ENCODE data around the gene RNF207.

RNF207 gene

DNA sequence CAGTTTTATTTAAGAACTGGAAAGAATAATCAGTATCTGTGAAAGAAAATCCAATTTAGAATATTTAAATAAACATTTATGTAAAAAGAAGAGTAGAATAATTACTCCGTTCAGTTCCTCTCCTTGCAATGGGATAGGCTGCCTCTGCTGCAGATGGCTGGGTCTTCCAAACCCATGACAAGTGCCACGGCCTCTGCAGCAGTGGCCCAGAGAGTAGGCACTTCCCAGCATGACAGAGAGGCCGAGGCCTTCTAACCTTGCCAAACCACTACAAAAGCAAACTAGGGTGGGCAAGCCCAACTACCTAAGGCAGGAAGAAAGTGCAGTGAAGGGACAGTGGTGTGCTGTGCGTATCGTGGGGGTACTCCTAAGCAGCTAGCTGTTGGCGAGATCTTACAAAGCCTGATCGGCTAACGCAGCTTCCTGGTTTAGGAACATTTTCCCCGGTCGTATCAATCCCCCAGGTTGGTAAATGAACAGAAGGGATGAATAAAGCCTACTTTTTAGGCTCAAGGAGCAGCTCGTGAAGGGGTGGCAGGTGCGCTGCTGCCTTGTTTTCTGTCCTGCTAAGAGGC, 15.4 kb downstream of the RNF207 start:
- no peak overlapping the region for H3K4me3 ChIP-seq (IDR thresholded peaks at IDR 0.05; ENCODE audit: insufficient read depth, low read depth, low read length)
- H3K4me1 ChIP-seq (ENCODE audit: low read depth, poor library complexity, severe bottlenecking) = peaks cover 10% of the 10 kb centered on the region
- no peaks in the 10 kb centered on the region for H3K36me3 ChIP-seq (ENCODE audit: insufficient read depth)
- H4K20me1 ChIP-seq (ENCODE audit: insufficient read depth) = no peaks in the 10 kb centered on the region
- H3K4me2 ChIP-seq = no peak overlapping the region
- no peak overlapping the region for H2AFZ ChIP-seq (ENCODE audit: low read depth)
- H3K27ac ChIP-seq = no peak overlapping the region
- H3K9ac ChIP-seq = no peak overlapping the region
- H3K79me2 ChIP-seq (ENCODE audit: insufficient read depth, low read depth) = no peaks in the 10 kb centered on the region
- TF ChIP-seq, protein P1, sequence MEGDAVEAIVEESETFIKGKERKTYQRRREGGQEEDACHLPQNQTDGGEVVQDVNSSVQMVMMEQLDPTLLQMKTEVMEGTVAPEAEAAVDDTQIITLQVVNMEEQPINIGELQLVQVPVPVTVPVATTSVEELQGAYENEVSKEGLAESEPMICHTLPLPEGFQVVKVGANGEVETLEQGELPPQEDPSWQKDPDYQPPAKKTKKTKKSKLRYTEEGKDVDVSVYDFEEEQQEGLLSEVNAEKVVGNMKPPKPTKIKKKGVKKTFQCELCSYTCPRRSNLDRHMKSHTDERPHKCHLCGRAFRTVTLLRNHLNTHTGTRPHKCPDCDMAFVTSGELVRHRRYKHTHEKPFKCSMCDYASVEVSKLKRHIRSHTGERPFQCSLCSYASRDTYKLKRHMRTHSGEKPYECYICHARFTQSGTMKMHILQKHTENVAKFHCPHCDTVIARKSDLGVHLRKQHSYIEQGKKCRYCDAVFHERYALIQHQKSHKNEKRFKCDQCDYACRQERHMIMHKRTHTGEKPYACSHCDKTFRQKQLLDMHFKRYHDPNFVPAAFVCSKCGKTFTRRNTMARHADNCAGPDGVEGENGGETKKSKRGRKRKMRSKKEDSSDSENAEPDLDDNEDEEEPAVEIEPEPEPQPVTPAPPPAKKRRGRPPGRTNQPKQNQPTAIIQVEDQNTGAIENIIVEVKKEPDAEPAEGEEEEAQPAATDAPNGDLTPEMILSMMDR (conservative IDR thresholded peaks at IDR 0.05; ENCODE audit: low read depth, low read length) = no peak
- no peaks in the 10 kb centered on the region for H3K27me3 ChIP-seq (ENCODE audit: insufficient read depth, low read depth)

DNA sequence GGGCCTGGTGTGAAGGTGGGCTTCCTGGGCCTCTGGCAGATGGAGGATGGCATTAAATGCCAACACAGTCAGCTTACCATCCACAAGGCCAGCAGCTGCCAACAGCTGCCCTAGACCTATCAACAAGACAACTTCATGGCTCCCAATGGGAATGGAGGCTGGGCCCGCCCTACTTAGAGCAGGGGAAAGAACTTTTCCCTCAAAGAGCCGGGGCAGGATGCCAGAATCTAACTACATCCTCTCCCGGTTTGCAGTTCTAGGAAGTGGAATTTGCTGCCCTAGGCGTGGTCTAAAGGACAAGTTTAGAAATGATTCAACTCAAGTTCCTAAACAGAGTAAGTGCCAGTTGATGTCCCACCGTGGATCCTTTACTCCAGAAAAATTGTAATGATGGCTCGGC, 16.7 kb downstream of the RNF207 start:
- H3K27me3 ChIP-seq (ENCODE audit: insufficient read depth, low read depth) = no peaks in the 10 kb centered on the region
- H4K20me1 ChIP-seq (ENCODE audit: insufficient read depth) = no peaks in the 10 kb centered on the region
- no peaks in the 10 kb centered on the region; the same call in 1 of the 2 replicates for H3K36me3 ChIP-seq (ENCODE audit: insufficient read depth)
- TF ChIP-seq, protein P1 (conservative IDR thresholded peaks at IDR 0.05; ENCODE audit: low read depth, low read length) = no peak
- peaks cover 10% of the 10 kb centered on the region for H3K4me1 ChIP-seq (ENCODE audit: low read depth, poor library complexity, severe bottlenecking)
- H3K27ac ChIP-seq = no peak overlapping the region
- no peak overlapping the region for H3K9ac ChIP-seq
- no peak overlapping the region for H2AFZ ChIP-seq (ENCODE audit: low read depth)
- H3K79me2 ChIP-seq (ENCODE audit: insufficient read depth, low read depth) = no peaks in the 10 kb centered on the region
- H3K4me2 ChIP-seq = no peak overlapping the region
- no peak overlapping the region for H3K4me3 ChIP-seq (IDR thresholded peaks at IDR 0.05; ENCODE audit: insufficient read depth, low read depth, low read length)

DNA sequence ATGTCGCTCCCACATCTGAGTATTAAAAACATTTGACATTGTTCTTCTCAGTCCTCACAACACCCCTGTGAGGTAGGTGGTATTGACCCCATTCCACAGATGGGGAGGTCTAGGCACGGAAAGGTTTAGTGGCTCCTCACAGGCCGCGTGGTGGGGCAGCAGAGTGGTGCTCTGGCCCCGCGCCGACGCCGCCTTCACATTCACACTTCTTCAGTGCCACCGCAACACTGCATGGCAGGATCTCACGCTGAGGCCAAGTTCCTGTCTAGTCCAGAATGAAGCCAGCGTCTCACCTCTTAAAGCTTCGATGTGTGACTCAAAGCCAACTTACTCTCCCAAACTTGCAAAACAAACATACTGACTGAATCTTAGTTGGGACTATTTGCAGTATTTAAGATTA, 17.7 kb downstream of the RNF207 start:
- no peak overlapping the region for H2AFZ ChIP-seq (ENCODE audit: low read depth)
- no peak overlapping the region for H3K4me3 ChIP-seq (IDR thresholded peaks at IDR 0.05; ENCODE audit: insufficient read depth, low read depth, low read length)
- H4K20me1 ChIP-seq (ENCODE audit: insufficient read depth) = no peaks in the 10 kb centered on the region
- no peak overlapping the region for H3K27ac ChIP-seq
- peaks cover 8% of the 10 kb centered on the region for H3K4me1 ChIP-seq (ENCODE audit: low read depth, poor library complexity, severe bottlenecking)
- H3K4me2 ChIP-seq = no peak overlapping the region
- H3K36me3 ChIP-seq (ENCODE audit: insufficient read depth) = no peaks in the 10 kb centered on the region; the same call in 1 of the 2 replicates
- TF ChIP-seq, protein P1 (conservative IDR thresholded peaks at IDR 0.05; ENCODE audit: low read depth, low read length) = no peak
- H3K27me3 ChIP-seq (ENCODE audit: insufficient read depth, low read depth) = no peaks in the 10 kb centered on the region
- no peak overlapping the region for H3K9ac ChIP-seq
- no peaks in the 10 kb centered on the region for H3K79me2 ChIP-seq (ENCODE audit: insufficient read depth, low read depth)

DNA sequence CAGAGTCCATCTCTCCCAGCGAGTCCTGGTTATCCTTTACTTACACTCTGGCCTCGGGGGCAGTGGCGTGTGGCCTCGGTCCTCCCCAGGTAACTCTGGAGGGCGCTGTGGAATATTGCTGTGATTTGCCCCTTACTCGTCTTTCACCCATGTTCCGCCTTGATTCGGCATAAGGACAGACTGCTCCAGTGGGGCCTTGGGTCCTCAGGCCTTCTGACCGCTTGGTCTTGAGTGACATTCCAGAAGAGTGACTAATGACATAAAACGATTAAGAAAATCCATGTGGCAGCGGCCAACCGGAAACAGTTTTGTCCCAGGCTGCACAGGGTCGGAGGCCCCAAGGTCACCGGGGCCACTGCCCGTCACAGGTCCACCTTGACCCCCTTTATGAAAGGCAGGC, 18.8 kb downstream of the RNF207 start:
- Histone ChIP-seq H3K36me3 (ENCODE audit: insufficient read depth) (peaks cover 3% of the 10 kb centered on the region; the same call in 1 of the 2 replicates), H3K27me3 (ENCODE audit: insufficient read depth, low read depth) (no peaks in the 10 kb centered on the region), H3K9ac (no peak overlapping the region), H4K20me1 (ENCODE audit: insufficient read depth) (no peaks in the 10 kb centered on the region), H3K4me2 (no peak overlapping the region), H3K79me2 (ENCODE audit: insufficient read depth, low read depth) (no peaks in the 10 kb centered on the region), H3K27ac (no peak overlapping the region), H3K4me1 (ENCODE audit: low read depth, poor library complexity, severe bottlenecking) (no peaks in the 10 kb centered on the region), H3K4me3 (IDR thresholded peaks at IDR 0.05; ENCODE audit: insufficient read depth, low read depth, low read length) (no peak overlapping the region), H2AFZ (ENCODE audit: low read depth) (no peak overlapping the region)
- TF ChIP-seq, protein P1 (conservative IDR thresholded peaks at IDR 0.05; ENCODE audit: low read depth, low read length) = no peak
